NCI-H1694 (cell line): ENCODE measurements around the gene MEIS1.
"Not testable (repeated sequence)": the region's sequence is repeated elsewhere in the genome, so short reads cannot be mapped to it uniquely, and the experiment has no call there.

ENCODE experiments used
- DNase-seq: peaks from one replicate; lab custom pipeline; 2025; lab: John Stamatoyannopoulos, UW

Gene MEIS1

GRCh38 chr2:66467718-66468117 is 32.8 kb downstream of the MEIS1 start:
- no peak for DNase-seq

DNA sequence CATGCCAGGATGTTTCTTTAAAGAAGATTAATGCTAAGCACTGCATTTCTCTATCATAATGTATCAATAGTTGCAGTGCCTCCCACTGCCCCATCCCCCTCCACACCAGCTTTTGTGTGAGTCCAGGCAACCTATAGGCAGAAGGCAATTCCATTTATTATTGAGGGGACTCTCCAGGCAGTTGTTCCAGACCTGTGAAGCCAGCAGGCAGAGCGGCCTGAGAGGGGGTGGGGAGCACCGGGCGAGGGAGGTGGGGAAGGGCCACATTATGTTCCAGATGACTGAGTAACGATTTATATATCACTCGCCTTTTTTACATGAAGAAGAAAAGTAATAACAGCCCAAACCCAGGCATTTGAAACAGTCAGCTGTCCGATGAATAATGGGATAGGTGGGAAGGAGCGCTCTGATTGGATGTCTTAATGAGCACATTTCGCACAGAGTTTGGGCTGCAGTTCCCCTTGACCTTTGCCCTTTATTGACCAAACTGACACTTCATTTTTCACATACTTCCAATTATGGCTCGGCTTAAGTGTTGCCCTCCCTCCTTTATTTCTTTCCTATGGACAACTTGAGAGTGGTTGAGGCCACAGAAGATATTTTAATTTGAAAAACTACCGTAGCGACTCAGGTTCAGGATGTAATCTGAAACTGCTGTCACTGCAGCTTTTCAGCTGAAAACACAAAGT is 34.4 kb downstream of the MEIS1 start:
- no peak for DNase-seq

GRCh38 chr2:66470199-66470598 is 35.3 kb downstream of the MEIS1 start:
- no peak for DNase-seq

DNA sequence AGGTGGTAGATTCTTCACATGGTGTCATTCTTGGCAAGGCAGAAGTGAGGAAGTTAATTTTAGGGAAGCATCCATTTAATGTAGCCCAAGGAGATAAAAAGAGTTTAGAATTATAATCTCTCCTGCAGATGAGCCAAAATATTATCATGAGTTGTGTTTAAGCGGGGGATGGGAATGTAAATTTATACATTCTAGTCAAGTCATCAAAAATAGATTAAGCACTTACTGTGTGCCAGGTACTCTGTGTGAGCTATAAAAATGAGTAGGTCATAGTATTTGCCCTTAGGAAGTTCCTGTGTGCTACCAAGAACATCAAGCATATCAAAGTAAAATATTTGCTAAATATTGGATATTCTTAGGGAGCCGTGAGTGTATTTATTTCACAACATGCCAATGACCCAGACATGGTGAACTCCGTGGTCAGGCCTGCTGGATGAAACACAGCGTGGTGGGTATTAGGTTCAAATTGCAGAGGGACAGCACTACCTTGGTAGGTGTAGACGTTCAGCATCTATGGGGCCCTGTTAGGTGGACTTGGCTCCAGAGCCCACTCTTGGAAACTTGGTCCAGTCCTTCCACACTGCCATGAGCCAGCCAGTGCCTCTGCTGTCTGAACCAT is 37.4 kb downstream of the MEIS1 start:
- DNase-seq, result no peak

DNA sequence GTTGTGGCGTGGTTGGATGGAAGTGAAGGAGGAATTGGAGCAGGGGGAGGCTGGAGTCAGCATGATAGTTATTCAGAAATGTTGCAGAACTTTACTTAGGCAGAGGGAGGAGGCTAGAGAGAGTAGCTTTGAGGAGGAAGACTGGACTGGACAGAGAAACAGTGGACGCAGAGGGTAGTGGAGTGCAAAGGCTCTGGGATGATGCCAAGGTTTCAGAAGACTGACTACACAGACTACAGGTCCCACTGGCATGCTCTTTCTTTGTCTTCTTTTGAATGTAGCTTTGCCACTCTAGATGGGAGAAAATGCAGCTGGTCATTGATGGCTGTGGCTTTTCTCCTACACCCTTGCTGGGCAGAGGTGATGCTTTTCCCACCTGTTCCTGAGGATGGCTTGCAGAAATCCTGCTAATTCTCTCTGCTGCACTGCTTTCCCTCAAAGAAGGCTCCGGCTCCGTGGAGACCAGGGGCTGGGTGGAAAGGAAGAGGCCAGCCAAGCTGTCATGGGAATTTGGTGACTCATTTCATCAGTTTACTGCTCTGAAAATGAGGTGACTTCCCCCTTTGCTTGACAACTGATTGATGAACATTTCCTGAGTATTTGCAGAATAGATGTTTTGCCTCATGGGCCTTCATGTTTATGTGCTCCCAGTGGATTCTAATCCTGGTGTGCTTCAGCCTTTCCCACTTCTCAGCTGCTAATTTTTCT is 42.4 kb downstream of the MEIS1 start:
- DNase-seq, result no peak

DNA sequence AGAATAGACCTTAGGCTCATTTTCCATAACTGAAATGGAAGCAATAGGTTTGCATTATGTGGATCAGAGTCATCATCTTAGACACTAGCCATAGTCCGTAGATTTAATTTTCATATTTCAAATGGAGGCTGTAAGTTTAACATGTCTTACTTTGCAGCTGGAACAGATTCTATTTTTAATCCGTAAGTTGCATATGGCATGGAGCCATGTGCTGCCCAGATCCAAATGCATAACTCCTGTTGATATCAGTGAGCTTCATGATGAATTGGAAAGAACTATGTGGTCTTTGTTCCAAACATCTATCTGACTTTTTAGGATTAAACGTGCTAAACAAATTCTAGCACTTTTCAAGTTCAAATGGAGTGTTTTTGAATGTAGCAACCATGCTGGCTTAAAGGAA is 43.4 kb downstream of the MEIS1 start:
- no peak for DNase-seq

- no peak for DNase-seq
Measured at GRCh38 chr2:66478731-66479316, 43.9 kb downstream of the MEIS1 start.

DNA sequence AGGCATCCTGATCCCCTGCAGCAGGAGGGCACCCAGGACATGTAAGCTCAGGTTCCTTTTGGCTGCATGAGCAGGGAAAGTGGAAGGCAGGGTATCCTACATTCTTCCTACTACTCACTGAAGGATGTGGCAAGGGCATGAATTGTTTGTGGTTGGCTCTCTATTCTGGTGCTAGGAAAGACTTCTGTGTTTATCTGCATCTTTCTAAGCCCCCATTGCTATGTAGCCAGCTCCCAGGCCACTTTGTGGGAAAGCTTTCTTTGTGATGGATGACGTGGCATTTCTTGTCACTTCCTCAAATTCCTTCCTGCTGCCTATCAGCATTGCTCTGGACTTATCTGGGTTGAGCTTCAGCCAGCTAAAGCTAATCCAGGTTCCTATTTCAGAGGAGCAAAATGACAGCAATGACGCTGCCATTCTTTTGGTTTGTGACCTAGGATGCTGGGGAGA is 46.2 kb downstream of the MEIS1 start:
- no peak for DNase-seq

DNA sequence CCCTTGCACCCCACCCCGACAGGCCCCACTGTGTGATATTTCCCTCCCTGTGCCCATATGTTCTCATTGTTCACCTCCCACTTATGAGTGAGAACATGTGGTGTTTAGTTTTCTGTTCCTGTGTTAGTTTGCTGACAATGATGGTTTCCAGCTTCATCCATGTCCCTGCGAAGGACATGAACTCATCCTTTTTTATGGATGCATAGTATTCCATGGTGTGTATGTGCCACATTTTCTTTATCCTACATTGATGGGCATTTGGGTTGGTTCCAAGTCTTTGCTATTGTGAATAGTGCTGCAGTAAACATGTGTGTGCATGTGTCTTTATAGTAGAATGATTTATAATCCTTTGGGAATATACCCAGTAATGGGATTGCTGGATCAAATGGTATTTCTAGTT is 50.3 kb downstream of the MEIS1 start:
- DNase-seq, result not testable (repeated sequence)

- DNase-seq, result no peak
Measured at GRCh38 chr2:66488946-66489345, 54.0 kb downstream of the MEIS1 start.

- DNase-seq, result peak; percentile 53
Measured at GRCh38 chr2:66489436-66489835, 54.5 kb downstream of the MEIS1 start.

- DNase-seq, result no peak
Measured at GRCh38 chr2:66490588-66491001, 55.7 kb downstream of the MEIS1 start.

DNA sequence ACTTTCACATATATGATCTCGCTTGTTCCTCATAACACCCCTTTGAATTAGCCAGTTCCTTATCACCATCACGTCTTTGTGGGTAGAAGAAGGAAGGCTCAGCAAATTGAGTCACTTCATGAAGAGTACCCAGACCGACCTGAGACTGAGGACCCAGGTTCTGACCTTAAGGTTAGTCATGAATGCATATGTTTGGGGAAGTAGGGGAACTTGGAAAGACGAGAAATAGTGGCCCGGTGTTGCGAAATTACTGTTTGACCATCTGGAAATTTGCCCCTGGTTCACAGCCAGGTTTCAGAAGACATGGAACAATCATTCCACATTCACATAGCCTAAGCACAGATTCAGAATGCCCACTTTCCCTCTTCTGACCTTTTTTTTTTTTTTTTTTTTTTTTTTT is 59.8 kb downstream of the MEIS1 start:
- no peak for DNase-seq

GRCh38 chr2:66495788-66496640 is 61.1 kb downstream of the MEIS1 start:
- DNase-seq, result peak; percentile 93

DNA sequence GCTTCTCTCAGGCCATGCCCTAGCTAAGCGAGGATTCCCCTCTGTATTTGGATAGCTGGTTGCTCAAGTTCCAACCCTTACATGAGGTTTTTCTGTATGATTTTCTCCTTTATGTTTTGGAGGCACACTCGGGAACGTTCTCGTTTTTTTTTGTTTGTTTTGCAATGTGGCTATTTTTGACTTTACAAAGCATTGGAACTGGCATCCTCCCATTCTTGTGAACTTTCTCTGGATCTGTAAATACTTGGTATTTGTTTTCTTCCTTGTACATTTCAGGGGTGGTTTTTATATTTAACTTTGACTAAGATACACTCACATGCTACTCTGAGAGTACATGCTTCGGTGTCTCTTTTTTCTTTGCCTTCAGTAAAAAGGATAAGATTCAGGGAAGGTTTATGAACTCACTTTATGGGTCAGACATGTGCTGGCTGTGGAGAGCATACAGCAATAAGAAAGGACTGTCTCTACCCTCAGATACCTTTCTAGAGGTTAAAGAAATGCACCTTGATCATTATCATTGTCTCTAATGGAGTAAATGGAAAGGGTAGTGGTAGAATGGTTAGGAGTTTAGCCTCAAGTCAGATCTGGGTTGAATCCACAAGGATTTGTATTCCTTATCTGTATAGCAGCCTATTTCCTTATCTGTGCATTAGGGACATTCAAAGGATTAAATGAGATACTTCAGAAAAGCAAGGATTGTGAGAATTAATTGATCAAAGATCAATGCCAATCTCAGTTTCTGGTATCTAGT is 61.9 kb downstream of the MEIS1 start:
- DNase-seq, result no peak

DNA sequence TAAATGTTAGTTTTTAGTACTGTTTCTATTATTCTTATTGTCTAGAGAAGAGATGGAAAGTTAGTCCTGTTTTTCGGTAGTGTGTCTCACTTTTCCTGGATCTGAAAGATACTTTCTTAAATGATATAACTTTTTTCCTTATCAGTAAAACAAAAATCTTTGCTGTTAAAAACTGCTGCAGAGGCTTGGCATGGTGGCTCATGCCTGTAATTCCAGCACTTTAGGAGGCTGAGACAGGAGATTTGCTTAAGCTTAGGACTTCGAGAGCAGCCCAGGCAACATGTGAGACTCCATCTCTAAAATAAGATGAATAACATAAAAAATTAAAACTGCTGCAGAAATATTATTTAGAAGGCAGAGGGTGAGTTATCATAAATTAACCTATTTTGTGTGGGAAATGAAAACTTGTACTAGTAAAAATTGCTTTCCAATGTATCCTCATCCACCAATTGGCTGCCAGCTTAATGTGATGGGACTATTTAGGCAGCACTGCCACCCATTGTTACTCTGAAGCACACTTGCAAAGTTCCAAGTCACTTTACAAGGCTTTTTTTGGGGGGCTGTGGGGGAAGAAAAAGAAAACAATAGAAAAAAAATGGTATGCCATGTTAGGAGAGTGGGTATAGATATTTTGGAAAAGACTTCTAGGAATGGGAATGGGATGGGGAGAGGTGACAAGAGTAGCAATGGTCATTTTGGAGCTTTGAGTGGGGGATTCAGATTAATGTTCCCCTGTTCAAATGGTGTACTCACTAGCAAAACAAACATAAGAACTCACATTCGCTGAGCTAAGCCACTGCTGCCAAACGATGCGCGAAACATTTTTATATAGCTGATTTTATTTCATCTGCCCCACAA is 62.7 kb downstream of the MEIS1 start:
- no peak for DNase-seq

DNA sequence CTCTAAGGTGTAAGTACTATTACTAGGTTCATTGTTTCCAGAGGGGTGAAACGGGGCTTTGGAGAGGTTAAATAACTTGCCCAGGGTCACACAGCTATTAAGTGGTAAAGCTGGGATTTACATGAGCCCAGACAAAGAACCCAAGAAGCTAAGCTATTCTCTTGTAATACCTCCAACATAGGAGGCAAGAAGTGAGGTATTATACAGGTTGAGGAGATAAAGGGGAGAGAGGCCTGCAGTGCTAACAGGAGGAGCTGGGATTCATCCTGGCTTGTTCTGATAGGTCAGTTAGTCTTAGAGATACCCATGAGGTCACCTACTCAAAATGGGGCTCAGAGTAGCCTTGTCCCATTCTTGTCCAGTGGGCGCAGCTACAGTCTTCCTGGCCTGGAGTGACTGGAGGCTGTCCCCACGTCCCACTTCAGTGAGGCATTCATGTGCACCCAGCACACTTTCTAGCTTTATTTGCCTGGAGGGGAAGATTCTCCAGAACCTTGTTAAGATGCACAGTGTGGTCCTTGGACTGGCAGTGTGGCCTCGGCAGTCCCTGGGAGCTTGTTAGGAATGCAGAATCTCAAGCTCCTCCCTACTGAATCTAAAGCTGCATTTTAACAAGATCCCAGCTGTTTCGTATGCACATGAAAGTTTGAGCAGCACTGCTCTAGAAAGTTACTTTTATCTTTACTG is 63.5 kb downstream of the MEIS1 start:
- DNase-seq, result no peak

DNA sequence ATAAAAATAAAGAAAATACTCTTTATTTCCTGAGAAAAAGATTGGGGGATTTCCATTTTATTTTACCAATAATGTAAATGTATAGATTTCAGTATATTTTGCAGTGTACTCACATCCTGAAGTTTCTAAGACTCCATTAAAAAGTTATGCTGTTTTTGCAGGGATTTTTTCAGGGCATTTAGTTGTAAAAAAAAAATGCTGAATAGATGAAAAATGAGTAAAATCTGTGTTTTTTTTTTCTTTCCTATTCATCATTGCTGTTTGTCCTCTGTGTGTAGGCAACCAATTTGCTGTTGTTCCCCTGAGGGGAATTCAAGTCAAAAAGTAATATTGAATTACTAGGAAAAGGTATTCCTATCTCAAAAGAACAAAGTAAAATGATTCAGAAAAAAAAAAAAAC is 66.3 kb downstream of the MEIS1 start:
- DNase-seq, result no peak

GRCh38 chr2:66506265-66506664 is 71.3 kb downstream of the MEIS1 start:
- DNase-seq, result no peak
